ENCODE data around the gene GPR158.

GPR158 gene

GRCh38 chr10:25226775-25227682 is 52.2 kb downstream of the GPR158 start:
- Histone ChIP-seq H3K4me2 (ENCODE audit: low read depth, low read length, poor library complexity, severe bottlenecking) (no peak overlapping the region), H3K9me3 (ENCODE audit: insufficient read depth, low read depth, low read length) (no peaks in the 10 kb centered on the region), H2AFZ (ENCODE audit: low read length) (no peak overlapping the region)

GRCh38 chr10:25231751-25232150 is 57.0 kb downstream of the GPR158 start:
- Histone ChIP-seq H3K79me2 (ENCODE audit: insufficient read depth, low read length) (no peaks in the 10 kb centered on the region), H3F3A (ENCODE audit: low read depth) (no peaks in the 10 kb centered on the region), H3K27me3 (ENCODE audit: insufficient read depth, low read length, poor library complexity, severe bottlenecking) (no peaks in the 10 kb centered on the region), H3K4me1 (ENCODE audit: insufficient read depth, low read length, poor library complexity, severe bottlenecking) (no peaks in the 10 kb centered on the region), H3K4me3 (ENCODE audit: low read length, poor library complexity, severe bottlenecking) (no peak overlapping the region), H2AFZ (ENCODE audit: low read length) (no peak overlapping the region), H3K9ac (ENCODE audit: low read depth, low read length, poor library complexity, severe bottlenecking) (no peak overlapping the region), H3K9me3 (ENCODE audit: insufficient read depth, low read depth, low read length) (no peaks in the 10 kb centered on the region), H3K4me2 (ENCODE audit: low read depth, low read length, poor library complexity, severe bottlenecking) (no peak overlapping the region), H4K20me1 (ENCODE audit: insufficient read depth, low read length, poor library complexity, severe bottlenecking) (no peaks in the 10 kb centered on the region), H3K36me3 (ENCODE audit: insufficient read depth, low read length) (no peaks in the 10 kb centered on the region), H3K9me2 (replicated peaks; ENCODE audit: low read depth, low read length) (no peaks in the 10 kb centered on the region)
- TF ChIP-seq EZH2phosphoT487 (IDR thresholded peaks at IDR 0.05; ENCODE audit: borderline replicate concordance) = no peak
- no peak for TF ChIP-seq CTCF (conservative IDR thresholded peaks at IDR 0.05; ENCODE audit: low read length)

More at GRCh38 chr10:25226775-25227682, 52.2 kb downstream of the GPR158 start:
- H4K20me1 ChIP-seq (ENCODE audit: insufficient read depth, low read length, poor library complexity, severe bottlenecking) = no peaks in the 10 kb centered on the region
- H3K4me3 ChIP-seq (ENCODE audit: low read length, poor library complexity, severe bottlenecking) = no peak overlapping the region
- TF ChIP-seq EZH2phosphoT487 (IDR thresholded peaks at IDR 0.05; ENCODE audit: borderline replicate concordance) (no peak), CTCF (conservative IDR thresholded peaks at IDR 0.05; ENCODE audit: low read length) (peak; percentile 77)
- H3F3A ChIP-seq (ENCODE audit: low read depth) = no peaks in the 10 kb centered on the region
- H3K9ac ChIP-seq (ENCODE audit: low read depth, low read length, poor library complexity, severe bottlenecking) = no peak overlapping the region
- no peaks in the 10 kb centered on the region for H3K9me2 ChIP-seq (replicated peaks; ENCODE audit: low read depth, low read length)
- H3K27me3 ChIP-seq (ENCODE audit: insufficient read depth, low read length, poor library complexity, severe bottlenecking) = no peaks in the 10 kb centered on the region
- H3K79me2 ChIP-seq (ENCODE audit: insufficient read depth, low read length) = no peaks in the 10 kb centered on the region
- H3K36me3 ChIP-seq (ENCODE audit: insufficient read depth, low read length) = no peaks in the 10 kb centered on the region
- H3K4me1 ChIP-seq (ENCODE audit: insufficient read depth, low read length, poor library complexity, severe bottlenecking) = no peaks in the 10 kb centered on the region

DNA sequence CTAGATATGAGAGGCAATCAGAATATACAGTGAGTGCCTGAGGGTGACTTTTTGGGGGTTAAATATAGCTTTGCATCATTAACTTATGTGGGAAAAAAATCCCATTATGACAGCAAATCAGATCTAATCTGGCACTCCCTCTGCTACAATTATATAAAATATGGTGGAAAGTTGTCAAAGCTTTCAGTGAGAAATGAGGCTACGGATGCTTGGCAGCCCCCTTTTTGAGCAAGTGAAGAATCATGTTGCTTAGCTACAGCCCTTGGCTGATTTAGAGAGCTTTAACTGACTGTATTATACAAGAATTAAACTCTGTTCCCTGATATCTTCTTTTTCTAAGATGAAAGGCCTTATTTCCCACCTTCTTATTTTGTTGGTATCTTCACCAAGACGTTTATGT is 57.4 kb downstream of the GPR158 start:
- no peaks in the 10 kb centered on the region for H3K79me2 ChIP-seq (ENCODE audit: insufficient read depth, low read length)
- TF ChIP-seq EZH2phosphoT487 (IDR thresholded peaks at IDR 0.05; ENCODE audit: borderline replicate concordance) (no peak), CTCF (conservative IDR thresholded peaks at IDR 0.05; ENCODE audit: low read length) (no peak)
- H3K27me3 ChIP-seq (ENCODE audit: insufficient read depth, low read length, poor library complexity, severe bottlenecking) = no peaks in the 10 kb centered on the region
- no peaks in the 10 kb centered on the region for H3K36me3 ChIP-seq (ENCODE audit: insufficient read depth, low read length)
- no peak overlapping the region for H3K4me2 ChIP-seq (ENCODE audit: low read depth, low read length, poor library complexity, severe bottlenecking)
- H3F3A ChIP-seq (ENCODE audit: low read depth) = no peaks in the 10 kb centered on the region
- no peaks in the 10 kb centered on the region for H3K9me3 ChIP-seq (ENCODE audit: insufficient read depth, low read depth, low read length)
- H3K4me3 ChIP-seq (ENCODE audit: low read length, poor library complexity, severe bottlenecking) = no peak overlapping the region
- no peaks in the 10 kb centered on the region for H3K4me1 ChIP-seq (ENCODE audit: insufficient read depth, low read length, poor library complexity, severe bottlenecking)
- no peak overlapping the region for H3K9ac ChIP-seq (ENCODE audit: low read depth, low read length, poor library complexity, severe bottlenecking)
- no peaks in the 10 kb centered on the region for H3K9me2 ChIP-seq (replicated peaks; ENCODE audit: low read depth, low read length)
- no peaks in the 10 kb centered on the region for H4K20me1 ChIP-seq (ENCODE audit: insufficient read depth, low read length, poor library complexity, severe bottlenecking)
- no peak overlapping the region for H2AFZ ChIP-seq (ENCODE audit: low read length)
